Measurements from ENCODE around the gene USP34. TPM values are rescaled to one million over a fixed set of nuclear protein-coding genes. Genes with fewer than 3 reads are reported as not detected.

Gene USP34
- total and polyA plus RNA-seq, 2 experiments from 2014 or later = 42.4 to 94.5 TPM

GRCh38 chr2:61371027-61371426 lies 99.9 kb downstream of the USP34 start:
- no peaks in the 10 kb centered on the region for H3K27me3 ChIP-seq
- no peak for TF ChIP-seq CTCF (IDR thresholded peaks at IDR 0.05; ENCODE audit: low read depth, low read length)
- H3K4me1 ChIP-seq (ENCODE audit: low read depth) = no peaks in the 10 kb centered on the region
- H3K27ac ChIP-seq = no peak overlapping the region
- no peaks in the 10 kb centered on the region for H3K9me3 ChIP-seq (ENCODE audit: low read depth)
- peaks cover 29% of the 10 kb centered on the region for H3K36me3 ChIP-seq
- H3K4me3 ChIP-seq = no peak overlapping the region
- DNase-seq (ENCODE audit: low read depth in 1 of 2, low spot score in 1 of 2) = no peak

- TF ChIP-seq CTCF (IDR thresholded peaks at IDR 0.05; ENCODE audit: low read depth, low read length) = no peak
- H3K36me3 ChIP-seq = peaks cover 17% of the 10 kb centered on the region
- H3K27ac ChIP-seq = no peak overlapping the region
- no peaks in the 10 kb centered on the region for H3K27me3 ChIP-seq
- DNase-seq (ENCODE audit: low read depth in 1 of 2, low spot score in 1 of 2) = peak in 1 of 2 donors; percentile 29
- no peaks in the 10 kb centered on the region for H3K9me3 ChIP-seq (ENCODE audit: low read depth)
- H3K4me1 ChIP-seq (ENCODE audit: low read depth) = no peaks in the 10 kb centered on the region
- no peak overlapping the region for H3K4me3 ChIP-seq
These were observed 101.9 kb downstream of the USP34 start for GRCh38 chr2:61368687-61369665.

- Histone ChIP-seq H3K36me3 (peaks cover 11% of the 10 kb centered on the region), H3K4me3 (no peak overlapping the region), H3K27me3 (no peaks in the 10 kb centered on the region), H3K27ac (no peak overlapping the region), H3K4me1 (ENCODE audit: low read depth) (no peaks in the 10 kb centered on the region), H3K9me3 (ENCODE audit: low read depth) (no peaks in the 10 kb centered on the region)
- no peak for DNase-seq (ENCODE audit: low read depth in 1 of 2, low spot score in 1 of 2)
- no peak for TF ChIP-seq CTCF (IDR thresholded peaks at IDR 0.05; ENCODE audit: low read depth, low read length)
These were observed 103.7 kb downstream of the USP34 start for GRCh38 chr2:61367177-61367576.

GRCh38 chr2:61363580-61363979 lies 107.3 kb downstream of the USP34 start:
- no peaks in the 10 kb centered on the region for H3K27me3 ChIP-seq
- H3K36me3 ChIP-seq = no peaks in the 10 kb centered on the region
- no peaks in the 10 kb centered on the region for H3K9me3 ChIP-seq (ENCODE audit: low read depth)
- H3K4me3 ChIP-seq = no peak overlapping the region
- no peak for TF ChIP-seq CTCF (IDR thresholded peaks at IDR 0.05; ENCODE audit: low read depth, low read length)
- H3K27ac ChIP-seq = no peak overlapping the region
- no peak for DNase-seq (ENCODE audit: low read depth in 1 of 2, low spot score in 1 of 2)
- H3K4me1 ChIP-seq (ENCODE audit: low read depth) = peaks cover 10% of the 10 kb centered on the region

- Histone ChIP-seq H3K27ac (no peak overlapping the region), H3K4me3 (no peak overlapping the region), H3K27me3 (no peaks in the 10 kb centered on the region), H3K36me3 (no peaks in the 10 kb centered on the region), H3K9me3 (ENCODE audit: low read depth) (no peaks in the 10 kb centered on the region), H3K4me1 (ENCODE audit: low read depth) (peaks cover 10% of the 10 kb centered on the region)
- DNase-seq (ENCODE audit: low read depth in 1 of 2, low spot score in 1 of 2) = no peak
- TF ChIP-seq CTCF (IDR thresholded peaks at IDR 0.05; ENCODE audit: low read depth, low read length) = no peak
These were observed 108.0 kb downstream of the USP34 start for GRCh38 chr2:61362873-61363272.
